ENCODE data around the gene BRD3OS. TPM values are rescaled to one million over a fixed set of nuclear protein-coding genes. Genes with fewer than 3 reads are reported as not detected.

The BRD3OS gene
- total and polyA plus RNA-seq, 2 donors (not counting 3 experiments of a cell fraction or from before 2014, with no cell fraction given) = 11.9 to 15.4 TPM

DNA sequence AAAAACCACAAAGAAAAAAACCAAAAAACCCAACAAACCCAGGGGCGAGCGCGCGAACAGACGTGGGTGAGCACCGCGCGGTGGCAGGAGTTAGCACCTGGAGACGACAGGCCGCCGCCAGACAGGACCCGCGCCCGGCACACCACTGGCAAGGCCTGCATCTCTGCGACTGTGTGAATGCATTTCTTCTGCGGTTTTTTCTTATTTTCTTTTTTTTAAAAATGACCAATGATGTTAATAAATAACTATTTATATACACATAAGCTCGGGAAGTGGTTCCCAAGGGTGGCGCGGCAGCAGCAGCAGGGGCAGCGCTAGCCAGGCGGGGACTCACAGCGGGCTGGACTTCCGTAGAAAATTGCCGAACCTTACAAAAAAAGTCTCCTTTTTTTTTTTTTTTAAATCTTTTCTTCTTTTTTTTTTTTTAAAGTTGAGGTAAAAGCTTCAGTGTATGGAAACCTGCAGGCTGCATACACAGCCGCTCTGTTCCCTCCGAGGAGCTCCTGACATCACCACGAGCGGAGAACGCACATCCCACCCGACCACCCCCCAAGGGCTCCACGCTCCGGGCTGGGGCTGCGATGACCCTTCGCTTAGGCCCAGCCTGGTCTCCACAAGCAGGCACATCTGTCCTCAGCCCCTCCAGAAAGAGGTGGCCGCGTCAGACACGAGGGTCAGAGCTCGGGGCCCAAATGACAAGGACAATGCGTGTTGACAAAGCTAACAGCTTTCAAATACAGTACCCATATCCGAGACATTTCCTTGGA, 7.4 kb downstream of the BRD3OS start:
- Histone ChIP-seq H3K79me2 (ENCODE audit: control insufficient read depth, insufficient read depth, low read length) (no peaks in the 10 kb centered on the region), H3K27ac (ENCODE audit: insufficient read depth, low read depth, low read length) (no peak overlapping the region), H3K9ac (replicated peaks; ENCODE audit: extremely low read depth, insufficient read depth, low read length) (no peak overlapping the region), H3K36me3 (ENCODE audit: control insufficient read depth in 2 of 2, extremely low read depth in 1 of 2, insufficient read depth in 2 of 2, low read length in 2 of 2) (peaks cover 13 to 37% of the 10 kb centered on the region in 2 experiments), H4K20me1 (replicated peaks; ENCODE audit: control insufficient read depth, extremely low read depth, insufficient read depth, low read length) (no peaks in the 10 kb centered on the region), H3K4me2 (ENCODE audit: insufficient read depth, low read length) (no peak overlapping the region), H3K9me3 (replicated peaks; ENCODE audit: control insufficient read depth, insufficient read depth, low read length) (no peaks in the 10 kb centered on the region), H2AFZ (ENCODE audit: low read depth, low read length) (no peak overlapping the region), H3K4me1 (ENCODE audit: control insufficient read depth, extremely low read depth, insufficient read depth, low read length) (no peaks in the 10 kb centered on the region), H3K9me1 (replicated peaks; ENCODE audit: control insufficient read depth, extremely low read depth, insufficient read depth, low read length) (no peaks in the 10 kb centered on the region), H3K4me3 (replicated peaks in 1 of 3; ENCODE audit: insufficient read depth in 1 of 3, low read depth in 1 of 3, low read length in 3 of 3) (no peak overlapping the region), H3K27me3 (ENCODE audit: control insufficient read depth in 2 of 2, insufficient read depth in 2 of 2, low read length in 2 of 2) (no peaks in the 10 kb centered on the region)
- FAIRE-seq (no peak), DNase-seq (ENCODE audit: low read depth, low spot score) (no peak)
- no peak for TF ChIP-seq JUN (IDR thresholded peaks at IDR 0.05; ENCODE audit: borderline replicate concordance, insufficient read depth, insufficient read length, low read depth)
- TF ChIP-seq POLR2A (IDR thresholded peaks at IDR 0.05; ENCODE audit: low read depth, low read length) = no peak
- no peak for TF ChIP-seq EZH2 (IDR thresholded peaks at IDR 0.05; ENCODE audit: borderline replicate concordance, low read depth, low read length, severe bottlenecking)
- TF ChIP-seq, protein P1, sequence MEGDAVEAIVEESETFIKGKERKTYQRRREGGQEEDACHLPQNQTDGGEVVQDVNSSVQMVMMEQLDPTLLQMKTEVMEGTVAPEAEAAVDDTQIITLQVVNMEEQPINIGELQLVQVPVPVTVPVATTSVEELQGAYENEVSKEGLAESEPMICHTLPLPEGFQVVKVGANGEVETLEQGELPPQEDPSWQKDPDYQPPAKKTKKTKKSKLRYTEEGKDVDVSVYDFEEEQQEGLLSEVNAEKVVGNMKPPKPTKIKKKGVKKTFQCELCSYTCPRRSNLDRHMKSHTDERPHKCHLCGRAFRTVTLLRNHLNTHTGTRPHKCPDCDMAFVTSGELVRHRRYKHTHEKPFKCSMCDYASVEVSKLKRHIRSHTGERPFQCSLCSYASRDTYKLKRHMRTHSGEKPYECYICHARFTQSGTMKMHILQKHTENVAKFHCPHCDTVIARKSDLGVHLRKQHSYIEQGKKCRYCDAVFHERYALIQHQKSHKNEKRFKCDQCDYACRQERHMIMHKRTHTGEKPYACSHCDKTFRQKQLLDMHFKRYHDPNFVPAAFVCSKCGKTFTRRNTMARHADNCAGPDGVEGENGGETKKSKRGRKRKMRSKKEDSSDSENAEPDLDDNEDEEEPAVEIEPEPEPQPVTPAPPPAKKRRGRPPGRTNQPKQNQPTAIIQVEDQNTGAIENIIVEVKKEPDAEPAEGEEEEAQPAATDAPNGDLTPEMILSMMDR (IDR thresholded peaks at IDR 0.05; ENCODE audit: extremely low read depth in 1 of 2, insufficient read depth in 1 of 2, low read depth in 1 of 2, low read length in 2 of 2) = no peak
- no peak for TF ChIP-seq MAX (IDR thresholded peaks at IDR 0.05; ENCODE audit: insufficient read depth, insufficient read length)
- TF ChIP-seq FOS (IDR thresholded peaks at IDR 0.05; ENCODE audit: borderline replicate concordance, insufficient read depth, low read length) = no peak
- TF ChIP-seq GATA2 (IDR thresholded peaks at IDR 0.05; ENCODE audit: insufficient read depth, insufficient read length, low read depth, low read length) = no peak
- BruUV-seq (replicated peaks) = no TSS peak
- intact Hi-C loops (cut with micrococcal nuclease) (no loop called here), dilution Hi-C loops (cut with MboI; ENCODE audit: extremely low pct_ligation_motif_present, low sequenced_read_pairs) (no loop called here)
- CTCF ChIA-PET = no interaction called here
- POLR2A ChIA-PET = no interaction called here
